GM23338 (cell line): Measurements from ENCODE around the gene HUS1. TPM values are rescaled to one million over a fixed set of nuclear protein-coding genes. Genes with fewer than 3 reads are reported as not detected.
"Not testable (repeated sequence)": the region's sequence is repeated elsewhere in the genome, so short reads cannot be mapped to it uniquely, and the experiment has no call there.

ENCODE experiments used
- ATAC-seq: fragments of 200-7000 bp; cut with Tn5 transposase; 3 replicates; pipeline ENCODE4 v1.9.1; 2020
- DNase-seq: peaks from one replicate; pipeline ENCODE4 v3.0.0-alpha.2; 2015; ENCODE audit warnings: low spot score
- H2AFZ ChIP-seq: fragments of 200-600 bp; sonication (generic); 2 replicates; pipeline ENCODE4 v1.8.0; 2016; ENCODE audit warnings: antibody characterized with exemption, mild to moderate bottlenecking, moderate library complexity
- H3F3A ChIP-seq: fragments of 200-600 bp; sonication (generic); replicated peaks from 2 replicates; pipeline ENCODE4 v1.8.0; 2017; ENCODE audit warnings: antibody characterized with exemption, mixed run types, low read depth
- H3K27ac ChIP-seq: fragments of 200-600 bp; sonication (generic); 2 replicates; pipeline ENCODE4 v1.6.1; 2016; ENCODE audit warnings: low read depth
- H3K27me3 ChIP-seq: fragments of 200-600 bp; sonication (generic); 2 replicates; pipeline ENCODE4 v1.8.0; 2016; ENCODE audit warnings: mild to moderate bottlenecking, mixed run types, moderate library complexity; ENCODE audit not compliant: insufficient read depth
- H3K36me3 ChIP-seq: fragments of 200-600 bp; sonication (generic); 2 replicates; pipeline ENCODE4 v1.8.0; 2016; ENCODE audit warnings: mild to moderate bottlenecking; ENCODE audit not compliant: insufficient read depth
- H3K4me1 ChIP-seq: fragments of 200-600 bp; sonication (generic); 2 replicates; pipeline ENCODE4 v1.8.0; 2016; ENCODE audit warnings: mild to moderate bottlenecking, moderate library complexity; ENCODE audit not compliant: insufficient read depth
- H3K4me2 ChIP-seq: fragments of 200-600 bp; sonication (generic); 2 replicates; pipeline ENCODE4 v1.7.1; 2017; ENCODE audit warnings: mixed run types
- H3K4me3 ChIP-seq: fragments of 200-600 bp; sonication (generic); 2 replicates; pipeline ENCODE4 v1.6.1; 2016; ENCODE audit warnings: mixed run types
- H3K79me2 ChIP-seq: fragments of 200-600 bp; sonication (generic); replicated peaks from 2 replicates; pipeline ENCODE4 v1.8.0; 2017; ENCODE audit warnings: mild to moderate bottlenecking; ENCODE audit not compliant: insufficient read depth
- H3K9me2 ChIP-seq: fragments of 200-600 bp; sonication (generic); 2 replicates; pipeline ENCODE4 v1.8.0; 2017; ENCODE audit not compliant: insufficient read depth
- H4K20me1 ChIP-seq: fragments of 200-600 bp; sonication (generic); replicated peaks from 2 replicates; pipeline ENCODE4 v1.8.0; 2017; ENCODE audit warnings: mild to moderate bottlenecking; ENCODE audit not compliant: insufficient read depth
- H3K27ac Mint-ChIP-seq: 2 replicates; pipeline ENCODE4 v1.8.0; 2020; ENCODE audit warnings: inconsistent platforms, mild to moderate bottlenecking, moderate library complexity, mixed read lengths
- H3K27me3 Mint-ChIP-seq: 3 replicates; pipeline ENCODE4 v1.8.0; 2022; ENCODE audit warnings: low read depth, mild to moderate bottlenecking, moderate library complexity, mixed read lengths, inconsistent platforms; ENCODE audit not compliant: insufficient read depth, poor library complexity
- H3K36me3 Mint-ChIP-seq: 3 replicates; pipeline ENCODE4 v1.8.0; 2021; ENCODE audit warnings: low read depth, mild to moderate bottlenecking, inconsistent platforms, moderate library complexity, mixed read lengths
- H3K4me1 Mint-ChIP-seq: 3 replicates; pipeline ENCODE4 v1.8.0; 2020; ENCODE audit warnings: mild to moderate bottlenecking, inconsistent platforms, mixed read lengths
- H3K4me3 Mint-ChIP-seq: 3 replicates; pipeline ENCODE4 v1.8.0; 2021; ENCODE audit warnings: moderate library complexity, mild to moderate bottlenecking, inconsistent platforms, mixed read lengths
- H3K9me3 Mint-ChIP-seq: 3 replicates; pipeline ENCODE4 v1.8.0; 2020; ENCODE audit warnings: moderate library complexity, mild to moderate bottlenecking, inconsistent platforms, mixed read lengths
- CTCF ChIP-seq, 2 experiments: fragments of 200-600 bp in 1 of 2; sonication (generic) in 1 of 2; conservative IDR thresholded peaks; 2 replicates each; pipeline versions ENCODE4 v1.5.1 to v1.6.1; 2016 to 2017; ENCODE audit warnings: antibody characterized with exemption in 2 of 2, low read depth in 2 of 2, mild to moderate bottlenecking in 2 of 2, moderate library complexity in 1 of 2
- EZH2phosphoT487 ChIP-seq: fragments of 200-600 bp; sonication (generic); IDR thresholded peaks from one replicate; pipeline ENCODE4 v1.8.1; 2018; ENCODE audit warnings: antibody characterized with exemption; ENCODE audit not compliant: unreplicated experiment
- JUNB ChIP-seq: IDR thresholded peaks from one replicate; pipeline ENCODE4 v1.6.1; 2016; ENCODE audit warnings: antibody characterized with exemption; ENCODE audit not compliant: unreplicated experiment
- NANOG ChIP-seq: IDR thresholded peaks from 2 replicates; pipeline ENCODE4 v1.6.1; 2016; ENCODE audit warnings: antibody characterized with exemption, borderline replicate concordance
- REST ChIP-seq: IDR thresholded peaks from one replicate; pipeline ENCODE4 v1.6.1; 2018; ENCODE audit warnings: antibody characterized with exemption; ENCODE audit not compliant: unreplicated experiment
- ZNF331 ChIP-seq: fragments of 250-450 bp; sonication (Bioruptor Pico); IDR thresholded peaks from 2 replicates; pipeline ENCODE4 v1.5.0; 2020; ENCODE audit warnings: low read depth, mild to moderate bottlenecking, moderate library complexity
- polyA plus RNA-seq: library from polyadenylated mRNA; unstranded; fragments of >200 nt; fragmentation: Nextera tagmentation; extraction: Ambion mirVana; gene quantifications from 2 replicates; pipeline ENCODE4 v1.2.1, GENCODE V29; 2016
- total RNA-seq: library from RNA; depleted of rRNA; stranded (reverse); fragments of >200 nt; shearing (Covaris generic); gene quantifications from 2 replicates; pipeline ENCODE4 v1.2.3, GENCODE V29; 2014
- TF ChIP-seq, protein P1 (sequence below): fragments of 250-450 bp; sonication (Bioruptor Pico); IDR thresholded peaks from 2 replicates; pipeline ENCODE4 v1.5.0; 2020; ENCODE audit warnings: mild to moderate bottlenecking, moderate library complexity

HUS1 gene
- total and polyA plus RNA-seq, 2 experiments from 2014 or later, result 14.9 to 29.7 TPM

- H3K36me3 ChIP-seq, H3K4me1 ChIP-seq, H3K4me2 ChIP-seq, ATAC-seq, H3K36me3 Mint-ChIP-seq, H3K4me1 Mint-ChIP-seq, H3K9me2 ChIP-seq, H3K4me3 ChIP-seq, H3K27ac ChIP-seq, H3K79me2 ChIP-seq, H3K9me3 Mint-ChIP-seq, H3K27me3 Mint-ChIP-seq, DNase-seq, H4K20me1 ChIP-seq, H3K27me3 ChIP-seq, H3K4me3 Mint-ChIP-seq, H3K27ac Mint-ChIP-seq, H3F3A ChIP-seq: not testable (repeated sequence)
- 0 out of 2 replicates have a peak overlapping the region, but pooled peaks have one; percentile 18 for H2AFZ ChIP-seq
Observed at GRCh38 chr7:48000164-48000563, 20.7 kb upstream of the HUS1 start.

- H3K27ac ChIP-seq, result no peak overlapping the region
- ATAC-seq, result no peak
- no peak overlapping the region for H2AFZ ChIP-seq
- Mint-ChIP-seq H3K9me3 (peaks cover 10% of the 10 kb centered on the region; the same call in 2 of the 3 replicates), H3K36me3 (no peaks in the 10 kb centered on the region; the same call in 2 of the 3 replicates), H3K4me3 (no peak overlapping the region), H3K27ac (no peak overlapping the region), H3K4me1 (0 out of 3 replicates have a peak, but pooled peaks cover 2% of the 10 kb centered on the region), H3K27me3 (peaks cover 3% of the 10 kb centered on the region)
- peaks cover 5% of the 10 kb centered on the region; the same call in 1 of the 2 replicates for H3K9me2 ChIP-seq
- no peaks in the 10 kb centered on the region for H3K36me3 ChIP-seq
- H3F3A ChIP-seq, result no peaks in the 10 kb centered on the region
- H4K20me1 ChIP-seq, result no peaks in the 10 kb centered on the region
- H3K4me3 ChIP-seq, result no peak overlapping the region
- H3K4me1 ChIP-seq, result no peaks in the 10 kb centered on the region
- no peak overlapping the region for H3K4me2 ChIP-seq
- TF ChIP-seq, protein P1, sequence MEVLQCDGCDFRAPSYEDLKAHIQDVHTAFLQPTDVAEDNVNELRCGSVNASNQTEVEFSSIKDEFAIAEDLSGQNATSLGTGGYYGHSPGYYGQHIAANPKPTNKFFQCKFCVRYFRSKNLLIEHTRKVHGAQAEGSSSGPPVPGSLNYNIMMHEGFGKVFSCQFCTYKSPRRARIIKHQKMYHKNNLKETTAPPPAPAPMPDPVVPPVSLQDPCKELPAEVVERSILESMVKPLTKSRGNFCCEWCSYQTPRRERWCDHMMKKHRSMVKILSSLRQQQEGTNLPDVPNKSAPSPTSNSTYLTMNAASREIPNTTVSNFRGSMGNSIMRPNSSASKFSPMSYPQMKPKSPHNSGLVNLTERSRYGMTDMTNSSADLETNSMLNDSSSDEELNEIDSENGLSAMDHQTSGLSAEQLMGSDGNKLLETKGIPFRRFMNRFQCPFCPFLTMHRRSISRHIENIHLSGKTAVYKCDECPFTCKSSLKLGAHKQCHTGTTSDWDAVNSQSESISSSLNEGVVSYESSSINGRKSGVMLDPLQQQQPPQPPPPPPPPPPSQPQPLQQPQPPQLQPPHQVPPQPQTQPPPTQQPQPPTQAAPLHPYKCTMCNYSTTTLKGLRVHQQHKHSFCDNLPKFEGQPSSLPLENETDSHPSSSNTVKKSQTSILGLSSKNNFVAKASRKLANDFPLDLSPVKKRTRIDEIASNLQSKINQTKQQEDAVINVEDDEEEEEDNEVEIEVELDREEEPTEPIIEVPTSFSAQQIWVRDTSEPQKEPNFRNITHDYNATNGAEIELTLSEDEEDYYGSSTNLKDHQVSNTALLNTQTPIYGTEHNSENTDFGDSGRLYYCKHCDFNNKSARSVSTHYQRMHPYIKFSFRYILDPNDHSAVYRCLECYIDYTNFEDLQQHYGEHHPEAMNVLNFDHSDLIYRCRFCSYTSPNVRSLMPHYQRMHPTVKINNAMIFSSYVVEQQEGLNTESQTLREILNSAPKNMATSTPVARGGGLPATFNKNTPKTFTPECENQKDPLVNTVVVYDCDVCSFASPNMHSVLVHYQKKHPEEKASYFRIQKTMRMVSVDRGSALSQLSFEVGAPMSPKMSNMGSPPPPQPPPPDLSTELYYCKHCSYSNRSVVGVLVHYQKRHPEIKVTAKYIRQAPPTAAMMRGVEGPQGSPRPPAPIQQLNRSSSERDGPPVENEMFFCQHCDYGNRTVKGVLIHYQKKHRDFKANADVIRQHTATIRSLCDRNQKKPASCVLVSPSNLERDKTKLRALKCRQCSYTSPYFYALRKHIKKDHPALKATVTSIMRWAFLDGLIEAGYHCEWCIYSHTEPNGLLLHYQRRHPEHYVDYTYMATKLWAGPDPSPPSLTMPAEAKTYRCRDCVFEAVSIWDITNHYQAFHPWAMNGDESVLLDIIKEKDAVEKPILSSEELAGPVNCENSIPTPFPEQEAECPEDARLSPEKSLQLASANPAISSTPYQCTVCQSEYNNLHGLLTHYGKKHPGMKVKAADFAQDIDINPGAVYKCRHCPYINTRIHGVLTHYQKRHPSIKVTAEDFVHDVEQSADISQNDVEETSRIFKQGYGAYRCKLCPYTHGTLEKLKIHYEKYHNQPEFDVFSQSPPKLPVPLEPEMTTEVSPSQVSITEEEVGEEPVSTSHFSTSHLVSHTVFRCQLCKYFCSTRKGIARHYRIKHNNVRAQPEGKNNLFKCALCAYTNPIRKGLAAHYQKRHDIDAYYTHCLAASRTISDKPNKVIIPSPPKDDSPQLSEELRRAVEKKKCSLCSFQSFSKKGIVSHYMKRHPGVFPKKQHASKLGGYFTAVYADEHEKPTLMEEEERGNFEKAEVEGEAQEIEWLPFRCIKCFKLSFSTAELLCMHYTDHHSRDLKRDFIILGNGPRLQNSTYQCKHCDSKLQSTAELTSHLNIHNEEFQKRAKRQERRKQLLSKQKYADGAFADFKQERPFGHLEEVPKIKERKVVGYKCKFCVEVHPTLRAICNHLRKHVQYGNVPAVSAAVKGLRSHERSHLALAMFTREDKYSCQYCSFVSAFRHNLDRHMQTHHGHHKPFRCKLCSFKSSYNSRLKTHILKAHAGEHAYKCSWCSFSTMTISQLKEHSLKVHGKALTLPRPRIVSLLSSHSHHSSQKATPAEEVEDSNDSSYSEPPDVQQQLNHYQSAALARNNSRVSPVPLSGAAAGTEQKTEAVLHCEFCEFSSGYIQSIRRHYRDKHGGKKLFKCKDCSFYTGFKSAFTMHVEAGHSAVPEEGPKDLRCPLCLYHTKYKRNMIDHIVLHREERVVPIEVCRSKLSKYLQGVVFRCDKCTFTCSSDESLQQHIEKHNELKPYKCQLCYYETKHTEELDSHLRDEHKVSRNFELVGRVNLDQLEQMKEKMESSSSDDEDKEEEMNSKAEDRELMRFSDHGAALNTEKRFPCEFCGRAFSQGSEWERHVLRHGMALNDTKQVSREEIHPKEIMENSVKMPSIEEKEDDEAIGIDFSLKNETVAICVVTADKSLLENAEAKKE (CRISPR knock-in tag), result no peak
- TF ChIP-seq REST (no peak), CTCF (conservative IDR thresholded peaks at IDR 0.05; ENCODE audit: low read depth in 2 of 2) (no peak), ZNF331 (CRISPR knock-in tag) (no peak), EZH2phosphoT487 (no peak), JUNB (no peak), NANOG (no peak)
- no peaks in the 10 kb centered on the region for H3K79me2 ChIP-seq
- H3K27me3 ChIP-seq, result no peaks in the 10 kb centered on the region
- no peak for DNase-seq
Observed at GRCh38 chr7:47999413-47999812, 20.0 kb upstream of the HUS1 start.
